KMS-11 (cell line): ENCODE results near the gene GARS1.

Experiments used
- H2AFZ ChIP-seq: fragments of 200-600 bp; sonication (generic); 2 replicates; pipeline ENCODE4 v1.6.1; 2016; ENCODE audit warnings: antibody characterized with exemption, mixed run types, low read depth
- H3K27ac ChIP-seq: fragments of 200-600 bp; sonication (generic); 2 replicates; pipeline ENCODE4 v1.6.1; 2016; ENCODE audit warnings: mild to moderate bottlenecking, mixed run types
- H3K27me3 ChIP-seq: fragments of 200-600 bp; sonication (generic); 2 replicates; pipeline ENCODE4 v1.6.1; 2017; ENCODE audit warnings: mild to moderate bottlenecking, low read depth, mixed run types, moderate library complexity; ENCODE audit not compliant: insufficient read depth
- H3K36me3 ChIP-seq: fragments of 200-600 bp; sonication (generic); 2 replicates; pipeline ENCODE4 v1.6.1; 2017; ENCODE audit warnings: mild to moderate bottlenecking, mixed run types; ENCODE audit not compliant: insufficient read depth
- H3K4me1 ChIP-seq: fragments of 200-600 bp; sonication (generic); 2 replicates; pipeline ENCODE4 v1.6.1; 2016; ENCODE audit warnings: mild to moderate bottlenecking, low read depth, mixed run types; ENCODE audit not compliant: poor library complexity, severe bottlenecking
- H3K4me2 ChIP-seq: fragments of 200-600 bp; sonication (generic); 2 replicates; pipeline ENCODE4 v1.7.0; 2016; ENCODE audit warnings: mild to moderate bottlenecking, mixed run types
- H3K4me3 ChIP-seq: fragments of 200-600 bp; sonication (generic); IDR thresholded peaks from 2 replicates; pipeline ENCODE4 v1.6.1; 2017; ENCODE audit warnings: low read depth, low read length, mixed read lengths; ENCODE audit not compliant: insufficient read depth
- H3K79me2 ChIP-seq: fragments of 200-600 bp; sonication (generic); 2 replicates; pipeline ENCODE4 v1.6.1; 2016; ENCODE audit warnings: low read depth, mixed run types; ENCODE audit not compliant: insufficient read depth
- H3K9ac ChIP-seq: fragments of 200-600 bp; sonication (generic); 2 replicates; pipeline ENCODE4 v1.6.1; 2016; ENCODE audit warnings: mild to moderate bottlenecking, mixed run types
- H4K20me1 ChIP-seq: fragments of 200-600 bp; sonication (generic); 2 replicates; pipeline ENCODE4 v1.6.1; 2016; ENCODE audit warnings: mild to moderate bottlenecking, mixed run types; ENCODE audit not compliant: insufficient read depth
- CTCF ChIP-seq: fragments of 200-600 bp; sonication (generic); conservative IDR thresholded peaks from 2 replicates; pipeline ENCODE4 v1.6.1; 2017; ENCODE audit warnings: low read depth, mild to moderate bottlenecking, antibody characterized with exemption, low read length, moderate library complexity, mixed read lengths

Gene GARS1

GRCh38 chr7:30659312-30659711 is 64.6 kb downstream of the GARS1 start:
- no peaks in the 10 kb centered on the region for H4K20me1 ChIP-seq
- no peaks in the 10 kb centered on the region for H3K4me1 ChIP-seq
- no peak overlapping the region for H3K4me2 ChIP-seq
- no peak overlapping the region for H2AFZ ChIP-seq
- TF ChIP-seq CTCF = no peak
- no peaks in the 10 kb centered on the region for H3K36me3 ChIP-seq
- no peak overlapping the region for H3K27ac ChIP-seq
- no peaks in the 10 kb centered on the region for H3K79me2 ChIP-seq
- no peak overlapping the region for H3K4me3 ChIP-seq
- H3K9ac ChIP-seq = no peak overlapping the region
- no peaks in the 10 kb centered on the region; the same call in 1 of the 2 replicates for H3K27me3 ChIP-seq

GRCh38 chr7:30660331-30661255 is 65.9 kb downstream of the GARS1 start:
- H3K4me1 ChIP-seq = no peaks in the 10 kb centered on the region
- H4K20me1 ChIP-seq = no peaks in the 10 kb centered on the region
- H3K9ac ChIP-seq = no peak overlapping the region
- no peak overlapping the region for H3K4me3 ChIP-seq
- no peaks in the 10 kb centered on the region for H3K79me2 ChIP-seq
- no peaks in the 10 kb centered on the region for H3K36me3 ChIP-seq
- no peaks in the 10 kb centered on the region; the same call in 1 of the 2 replicates for H3K27me3 ChIP-seq
- no peak overlapping the region for H3K4me2 ChIP-seq
- H2AFZ ChIP-seq = no peak overlapping the region
- no peak for TF ChIP-seq CTCF
- no peak overlapping the region for H3K27ac ChIP-seq

GRCh38 chr7:30661926-30662325 is 67.2 kb downstream of the GARS1 start:
- H4K20me1 ChIP-seq = no peaks in the 10 kb centered on the region
- TF ChIP-seq CTCF = no peak
- no peak overlapping the region for H3K9ac ChIP-seq
- no peaks in the 10 kb centered on the region for H3K4me1 ChIP-seq
- H3K4me3 ChIP-seq = no peak overlapping the region
- H3K79me2 ChIP-seq = no peaks in the 10 kb centered on the region
- no peaks in the 10 kb centered on the region for H3K36me3 ChIP-seq
- H3K4me2 ChIP-seq = no peak overlapping the region
- no peak overlapping the region for H3K27ac ChIP-seq
- H2AFZ ChIP-seq = no peak overlapping the region
- no peaks in the 10 kb centered on the region; the same call in 1 of the 2 replicates for H3K27me3 ChIP-seq

- Histone ChIP-seq H3K4me1 (no peaks in the 10 kb centered on the region), H3K27ac (no peak overlapping the region), H3K79me2 (no peaks in the 10 kb centered on the region), H3K9ac (no peak overlapping the region), H3K36me3 (no peaks in the 10 kb centered on the region), H3K27me3 (no peaks in the 10 kb centered on the region; the same call in 1 of the 2 replicates), H2AFZ (no peak overlapping the region), H3K4me3 (no peak overlapping the region), H3K4me2 (no peak overlapping the region), H4K20me1 (no peaks in the 10 kb centered on the region)
- no peak for TF ChIP-seq CTCF
These were observed 67.8 kb downstream of the GARS1 start for GRCh38 chr7:30662431-30662939.
